ENCODE measurements around the gene PLEKHB2.

DNA sequence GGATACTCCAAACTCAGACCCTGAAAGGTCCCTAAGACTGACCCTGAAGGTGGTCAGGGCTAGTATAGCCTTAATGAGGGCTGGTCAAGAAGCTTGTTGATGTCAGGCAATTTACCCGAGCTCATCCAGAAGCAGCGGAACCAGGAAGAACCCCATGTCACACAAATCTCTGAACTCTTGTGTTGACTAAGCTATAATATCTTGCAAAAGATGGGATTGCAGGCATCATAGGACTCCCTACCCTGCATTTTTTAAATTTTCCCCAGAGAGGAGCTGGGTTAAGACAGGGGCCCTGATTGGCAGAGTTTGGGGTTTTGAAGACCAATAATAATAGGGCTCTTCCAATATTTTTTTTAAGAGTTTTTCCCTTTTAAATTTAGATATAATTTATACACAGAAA is 2.0 kb upstream of the PLEKHB2 start:
- TF ChIP-seq POU2F2 (IDR thresholded peaks at IDR 0.05; ENCODE audit: low read depth, low read length), result no peak
- TF ChIP-seq POLR2A (IDR thresholded peaks at IDR 0.05; ENCODE audit: low read depth, low read length), result no peak
- no peak for TF ChIP-seq POLR2AphosphoS5 (IDR thresholded peaks at IDR 0.05; ENCODE audit: low read depth, low read length)
